Measurements from ENCODE around the gene CERKL.

DNA sequence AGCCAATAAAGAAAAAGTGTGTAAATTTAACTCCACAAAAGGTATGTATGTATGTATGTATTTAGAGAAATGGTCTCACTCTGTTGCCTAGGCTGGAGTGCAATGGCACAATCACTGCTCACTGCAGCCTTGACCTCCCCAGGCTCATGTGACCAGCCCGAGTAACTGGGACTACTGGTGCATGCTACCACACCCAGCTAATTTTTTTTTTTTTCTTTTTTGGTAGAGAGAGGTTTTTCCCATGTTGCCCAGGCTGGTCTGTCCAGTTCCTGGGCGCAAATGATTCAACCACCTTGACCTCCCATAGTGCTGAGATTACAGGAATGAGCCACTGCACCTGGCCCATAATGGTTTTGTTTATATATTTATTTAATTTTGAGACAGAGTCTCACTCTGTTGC lies 67.1 kb downstream of the CERKL start:
- TF ChIP-seq, protein P1, sequence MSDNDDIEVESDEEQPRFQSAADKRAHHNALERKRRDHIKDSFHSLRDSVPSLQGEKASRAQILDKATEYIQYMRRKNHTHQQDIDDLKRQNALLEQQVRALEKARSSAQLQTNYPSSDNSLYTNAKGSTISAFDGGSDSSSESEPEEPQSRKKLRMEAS (IDR thresholded peaks at IDR 0.05), result no peak
- TF ChIP-seq EGR1 (IDR thresholded peaks at IDR 0.05), result no peak
- TF ChIP-seq TAF1 (IDR thresholded peaks at IDR 0.05; ENCODE audit: low read depth), result no peak
